Liver (tissue), 9 donors: ENCODE data around the gene IGF2BP1. TPM values are rescaled to one million over a fixed set of nuclear protein-coding genes. Genes with fewer than 3 reads are reported as not detected.

Experiments
- DNase-seq: peaks from one replicate; pipeline ENCODE4 v3.0.0-alpha.2; 2017; ENCODE audit warnings: low spot score
- H3K27ac ChIP-seq, 2 donors: one replicate each; pipeline ENCODE4 v1.7.0; 2013; ENCODE audit warnings: inconsistent platforms in 2 of 2, low read length in 2 of 2, control low read depth in 1 of 2, low read depth in 1 of 2, mild to moderate bottlenecking in 1 of 2
- H3K27me3 ChIP-seq, 4 donors: one replicate each; pipeline versions ENCODE4 v1.6.1 to v1.7.0; 2013; ENCODE audit warnings: low read length in 3 of 4, inconsistent platforms in 1 of 4, mild to moderate bottlenecking in 1 of 4, moderate library complexity in 1 of 4; ENCODE audit not compliant: control insufficient read depth in 4 of 4, insufficient read depth in 4 of 4
- H3K36me3 ChIP-seq, 4 donors: one replicate each; pipeline versions ENCODE4 v1.6.1 to v1.7.0; 2013; ENCODE audit warnings: low read length in 3 of 4, mild to moderate bottlenecking in 3 of 4, low read depth in 1 of 4, moderate library complexity in 1 of 4; ENCODE audit not compliant: control insufficient read depth in 4 of 4, insufficient read depth in 3 of 4
- H3K4me1 ChIP-seq, 4 donors: one replicate each; pipeline versions ENCODE4 v1.6.1 to v1.7.0; 2013; ENCODE audit warnings: low read length in 3 of 4, mild to moderate bottlenecking in 3 of 4, moderate library complexity in 1 of 4; ENCODE audit not compliant: control insufficient read depth in 4 of 4, insufficient read depth in 4 of 4
- H3K4me3 ChIP-seq, 3 donors: one replicate each; pipeline versions ENCODE4 v1.6.1 to v1.7.0; 2013; ENCODE audit warnings: low read length in 3 of 3, control low read depth in 1 of 3, low read depth in 1 of 3, mild to moderate bottlenecking in 1 of 3
- H3K9ac ChIP-seq, 2 donors: one replicate each; pipeline ENCODE4 v1.7.0; 2013; ENCODE audit warnings: low read length in 2 of 2, mild to moderate bottlenecking in 2 of 2, moderate library complexity in 2 of 2, control low read depth in 1 of 2, low read depth in 1 of 2
- H3K9me3 ChIP-seq, 4 donors: one replicate each; pipeline versions ENCODE4 v1.6.1 to v1.7.0; 2013; ENCODE audit warnings: low read length in 3 of 4; ENCODE audit not compliant: control insufficient read depth in 4 of 4
- ATF3 ChIP-seq: IDR thresholded peaks from 2 replicates; pipeline ENCODE4 v1.6.1; 2016; ENCODE audit warnings: antibody characterized with exemption
- CTCF ChIP-seq: fragments of 150-350 bp; IDR thresholded peaks from 2 replicates; pipeline ENCODE4 v1.5.1; 2017; ENCODE audit warnings: improper control_type of control experiment, low read depth, low read length; ENCODE audit not compliant: missing input control
- EGR1 ChIP-seq, 2 donors: IDR thresholded peaks; 2 replicates each; pipeline ENCODE4 v1.6.1; 2016 to 2018; ENCODE audit warnings: antibody characterized with exemption in 2 of 2, low read depth in 2 of 2
- FOXA1 ChIP-seq: IDR thresholded peaks from 2 replicates; pipeline ENCODE4 v1.6.1; 2016; ENCODE audit warnings: antibody characterized with exemption
- FOXA2 ChIP-seq: IDR thresholded peaks from 2 replicates; pipeline ENCODE4 v1.6.1; 2016; ENCODE audit warnings: antibody characterized with exemption
- GABPA ChIP-seq, 2 donors: IDR thresholded peaks in 1 of 2; conservative IDR thresholded peaks in 1 of 2; 2 replicates each; pipeline ENCODE4 v1.6.1; 2016; ENCODE audit warnings: antibody characterized with exemption in 2 of 2, mild to moderate bottlenecking in 1 of 2, moderate library complexity in 1 of 2
- HNF4A ChIP-seq, 2 donors: conservative IDR thresholded peaks; 2 replicates each; pipeline ENCODE4 v1.6.1; 2016; ENCODE audit warnings: antibody characterized with exemption in 2 of 2, mild to moderate bottlenecking in 2 of 2
- HNF4G ChIP-seq: IDR thresholded peaks from 2 replicates; pipeline ENCODE4 v1.6.1; 2016; ENCODE audit warnings: antibody characterized with exemption
- JUND ChIP-seq, 2 donors: IDR thresholded peaks; 2 replicates each; pipeline ENCODE4 v1.6.1; 2016; ENCODE audit warnings: antibody characterized with exemption in 2 of 2
- MAX ChIP-seq: IDR thresholded peaks from 2 replicates; pipeline ENCODE4 v1.6.1; 2016; ENCODE audit warnings: antibody characterized with exemption
- NR2F2 ChIP-seq: IDR thresholded peaks from 2 replicates; pipeline ENCODE4 v1.6.1; 2016; ENCODE audit warnings: antibody characterized with exemption
- RAD21 ChIP-seq, 2 donors: IDR thresholded peaks; 2 replicates each; pipeline ENCODE4 v1.6.1; 2016; ENCODE audit warnings: antibody characterized with exemption in 2 of 2, mild to moderate bottlenecking in 2 of 2
- REST ChIP-seq: IDR thresholded peaks from 2 replicates; pipeline ENCODE4 v1.6.1; 2016; ENCODE audit warnings: antibody characterized with exemption, mild to moderate bottlenecking
- RXRA ChIP-seq, 2 donors: IDR thresholded peaks; 2 replicates each; pipeline ENCODE4 v1.6.1; 2017 to 2018; ENCODE audit warnings: antibody characterized with exemption in 2 of 2, mild to moderate bottlenecking in 1 of 2
- SP1 ChIP-seq: IDR thresholded peaks from 2 replicates; pipeline ENCODE4 v1.6.1; 2018; ENCODE audit warnings: antibody characterized with exemption, mild to moderate bottlenecking
- TAF1 ChIP-seq: conservative IDR thresholded peaks from 2 replicates; pipeline ENCODE4 v1.6.1; 2016; ENCODE audit warnings: antibody characterized with exemption, mild to moderate bottlenecking
- YY1 ChIP-seq: IDR thresholded peaks from 2 replicates; pipeline ENCODE4 v1.6.1; 2016; ENCODE audit warnings: antibody characterized with exemption, mild to moderate bottlenecking
- ZBTB33 ChIP-seq: IDR thresholded peaks from 2 replicates; pipeline ENCODE4 v1.6.1; 2016; ENCODE audit warnings: antibody characterized with exemption
- WGBS: extraction: QIAGEN DNeasy Blood & Tissue Kit; methylation state at CpG from one replicate; pipeline ENCODE4 v1.1.7; 2013; 5-methylcytosine and 5-hydroxymethylcytosine counted together
- polyA plus RNA-seq, 2 donors: library from polyadenylated mRNA; stranded (reverse) in 1 of 2; unstranded in 1 of 2; fragments of 200-250 nt in 1 of 2; fragments of >200 nt in 1 of 2; fragmentation: Nextera tagmentation in 1 of 2; extraction: Ambion mirVana in 1 of 2; gene quantifications; one replicate each; pipeline versions ENCODE4 v1.2.1 to v1.2.3, GENCODE V29; 2013 to 2015
- total RNA-seq, 2 donors: library from RNA; depleted of rRNA; stranded (reverse); fragments of >200 nt; gene quantifications; one replicate each; pipeline ENCODE4 v1.2.3, GENCODE V29; 2014
- donor health status: healthy.
- donor health status: healthy.
- donor health status: healthy.
- donor health status: healthy.
- donor health status: healthy.

Gene IGF2BP1
- total and polyA plus RNA-seq, 4 donors, result 22.6 TPM; not detected in 3

- Histone ChIP-seq H3K36me3 (no peaks in the 10 kb centered on the region), H3K9me3 (no peaks in the 10 kb centered on the region), H3K4me1 (no peaks in the 10 kb centered on the region), H3K4me3 (no peak overlapping the region), H3K27ac (no peak overlapping the region), H3K9ac (no peak overlapping the region), H3K27me3 (no peaks in the 10 kb centered on the region)
- TF ChIP-seq FOXA1 (no peak), EGR1 (IDR thresholded peaks at IDR 0.05; ENCODE audit: low read depth in 2 of 2) (no peak), RAD21 (IDR thresholded peaks at IDR 0.05) (no peak), JUND (IDR thresholded peaks at IDR 0.05) (no peak), YY1 (no peak), HNF4G (no peak), SP1 (no peak), GABPA (IDR thresholded peaks at IDR 0.05 in 1 of 2, conservative IDR thresholded peaks at IDR 0.05 in 1 of 2) (no peak), TAF1 (no peak), NR2F2 (no peak), FOXA2 (no peak), ATF3 (no peak), CTCF (no peak), REST (no peak), RXRA (IDR thresholded peaks at IDR 0.05) (no peak), MAX (no peak), HNF4A (conservative IDR thresholded peaks at IDR 0.05) (no peak)
- 71% methylated on average over 8 of the region's 8 CpGs for WGBS
- no peak for DNase-seq
Observed at GRCh38 chr17:49067163-49067562, 70.0 kb downstream of the IGF2BP1 start.

- Histone ChIP-seq H3K9me3 (no peaks in the 10 kb centered on the region), H3K27ac (no peak overlapping the region), H3K27me3 (no peaks in the 10 kb centered on the region), H3K4me1 (no peaks in the 10 kb centered on the region), H3K36me3 (no peaks in the 10 kb centered on the region), H3K4me3 (no peak overlapping the region), H3K9ac (no peak overlapping the region)
- 93% methylated on average over 2 of the region's 2 CpGs for WGBS
- no peak for DNase-seq
- TF ChIP-seq CTCF, result no peak
- no peak for TF ChIP-seq MAX
- TF ChIP-seq RAD21 (IDR thresholded peaks at IDR 0.05), result no peak
- TF ChIP-seq FOXA2, result no peak
- TF ChIP-seq ZBTB33, result no peak
- no peak for TF ChIP-seq YY1
- no peak for TF ChIP-seq GABPA (IDR thresholded peaks at IDR 0.05 in 1 of 2, conservative IDR thresholded peaks at IDR 0.05 in 1 of 2)
Observed at GRCh38 chr17:49069585-49070273, 72.5 kb downstream of the IGF2BP1 start.
